K562 (cell line): ENCODE results near the gene TEFM. TPM values are rescaled to one million over a fixed set of nuclear protein-coding genes. Genes with fewer than 3 reads are reported as not detected.

Experiments used
- ARID3B ChIP-seq: fragments of 250-450 bp; sonication (Bioruptor Pico); IDR thresholded peaks from 2 replicates; pipeline ENCODE4 v1.4.0; 2020; ENCODE audit warnings: borderline replicate concordance
- CREB5 ChIP-seq: fragments of 250-450 bp; sonication (Bioruptor Pico); IDR thresholded peaks from 2 replicates; pipeline ENCODE4 v1.5.0; 2020; ENCODE audit warnings: mild to moderate bottlenecking
- ELK1 ChIP-seq: sonication (generic); formaldehyde crosslinking; IDR thresholded peaks from 2 replicates; pipeline ENCODE4 v1.8.1; 2022; ENCODE audit warnings: missing genetic modification reagents
- JUND ChIP-seq, 2 experiments: IDR thresholded peaks; 2 replicates in 1 of 2; 3 replicates in 1 of 2; pipeline ENCODE4 v1.6.1; 2011; ENCODE audit warnings: borderline replicate concordance in 2 of 2, low read depth in 2 of 2, low read length in 2 of 2, improper control_type of control experiment in 1 of 2, missing biosample characterization in 1 of 2, missing genetic modification characterization in 1 of 2, missing genetic modification reagents in 1 of 2
- RAD21 ChIP-seq, 2 experiments: fragments of 250-450 bp in 1 of 2; fragments of 450-650 bp in 1 of 2; sonication (Bioruptor Pico) in 1 of 2; formaldehyde crosslinking in 1 of 2; IDR thresholded peaks in 1 of 2; conservative IDR thresholded peaks in 1 of 2; 2 replicates each; pipeline versions ENCODE4 v1.4.0 to v1.8.0; 2020 to 2022; ENCODE audit warnings: mild to moderate bottlenecking in 2 of 2, moderate library complexity in 1 of 2
- TCF3 ChIP-seq: sonication (generic); formaldehyde crosslinking; IDR thresholded peaks from 2 replicates; pipeline ENCODE4 v1.4.0; 2020; ENCODE audit warnings: mild to moderate bottlenecking, missing genetic modification reagents
- polyA plus RNA-seq, 8 experiments: library from polyadenylated mRNA; depleted of rRNA in 4 of 8; stranded (reverse) in 5 of 8; unstranded in 3 of 8; fragments of >200 nt; fragmentation: Nextera tagmentation in 2 of 8; fragmentation: Illumina TruSeq in 1 of 8; extraction: Ambion mirVana in 2 of 8; extraction: Trizol in 1 of 8; gene quantifications; 2 replicates each; pipeline versions ENCODE4 v1.2.1 to v1.2.3, GENCODE V29; 2011 to 2014; ENCODE audit warnings: inconsistent platforms in 1 of 8, missing spikeins in 1 of 8
- total RNA-seq, 7 experiments: library from RNA; depleted of rRNA in 6 of 7; stranded (reverse); fragments of >200 nt in 6 of 7; fragmentation: Illumina TruSeq in 2 of 7; extraction: Trizol in 2 of 7; gene quantifications; 2 replicates each; pipeline versions ENCODE4 v1.2.1 to v1.2.3, GENCODE V29; 2011 to 2021; ENCODE audit warnings: low replicate concordance in 1 of 7

The TEFM gene
- total and polyA plus RNA-seq, 9 of the 15 experiments (the other 6 are each of a cell fraction or from before 2014, with no cell fraction given): 12.5 to 60.3 (median 23.3) TPM

DNA sequence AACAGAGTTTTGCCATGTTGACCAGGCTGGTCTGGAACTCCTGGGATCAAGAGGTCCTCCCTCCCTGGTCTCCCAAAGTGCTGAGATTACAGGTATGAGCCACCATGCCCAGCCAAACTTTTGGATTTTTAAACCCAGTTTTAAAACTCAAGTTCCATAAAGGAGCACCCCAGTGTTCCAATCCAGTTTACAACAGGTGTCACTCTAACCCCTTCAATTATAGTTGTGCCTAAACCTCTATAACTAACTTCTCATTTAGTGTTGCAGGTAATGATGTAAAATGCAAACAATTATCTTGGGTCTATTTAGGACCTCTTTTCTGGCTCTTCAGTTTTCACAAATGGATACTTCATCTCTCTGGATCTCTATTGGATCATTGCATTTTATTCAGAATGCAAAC, 7.9 kb upstream of the TEFM start (continued):
- no peak for TF ChIP-seq TCF3 (CRISPR knock-in tag)
- TF ChIP-seq JUND (IDR thresholded peaks at IDR 0.05; ENCODE audit: borderline replicate concordance, low read depth, low read length): no peak
- TF ChIP-seq JUND (tag; IDR thresholded peaks at IDR 0.05; ENCODE audit: borderline replicate concordance, low read depth, low read length): no peak
- TF ChIP-seq CREB5 (CRISPR knock-in tag): no peak
- peak in 1 of 2 experiments; percentile 32; a peak in 2 of 4 replicates for TF ChIP-seq RAD21 (CRISPR knock-in tag; conservative IDR thresholded peaks at IDR 0.05 in 1 of 2, IDR thresholded peaks at IDR 0.05 in 1 of 2)
- no peak for TF ChIP-seq ELK1
- no peak for TF ChIP-seq ARID3B (CRISPR knock-in tag)
- TF ChIP-seq, all 486 proteins: peak for 2
